DMS53 treated with DMSO at 0.1 percent for 48 hours (cell line): Measurements from ENCODE around the gene TMEM245.
"Not testable (repeated sequence)": the region's sequence is repeated elsewhere in the genome, so short reads cannot be mapped to it uniquely, and the experiment has no call there.

Experiments
- DNase-seq: peaks from one replicate; lab custom pipeline; 2025; ENCODE audit not compliant: unreplicated experiment; lab: John Stamatoyannopoulos, UW

TMEM245 gene

GRCh38 chr9:109002141-109002540, 117.6 kb downstream of the TMEM245 start:
- no peak for DNase-seq

- DNase-seq = no peak
These were observed 118.5 kb downstream of the TMEM245 start for GRCh38 chr9:109001275-109001676.

GRCh38 chr9:108997112-108997511, 122.6 kb downstream of the TMEM245 start:
- no peak for DNase-seq

DNA sequence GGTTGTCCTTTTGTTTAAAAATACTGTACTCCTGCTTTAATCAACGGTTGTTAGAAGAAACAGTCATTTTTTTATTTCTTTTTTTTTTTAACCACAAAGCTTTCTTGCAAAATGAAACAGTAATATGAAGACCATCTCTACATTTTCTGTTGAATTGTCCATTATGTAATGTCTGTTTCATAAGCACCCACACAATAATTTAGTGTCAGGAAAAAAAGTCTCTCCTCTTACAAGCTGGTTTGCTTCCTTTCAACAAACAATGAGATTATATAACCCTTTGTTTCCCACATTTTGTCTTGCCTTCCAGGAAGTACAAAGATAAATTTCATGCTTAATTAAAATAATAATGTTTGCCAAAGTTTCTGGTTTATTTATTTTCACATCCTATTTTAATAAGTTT, 123.1 kb downstream of the TMEM245 start:
- no peak for DNase-seq

DNA sequence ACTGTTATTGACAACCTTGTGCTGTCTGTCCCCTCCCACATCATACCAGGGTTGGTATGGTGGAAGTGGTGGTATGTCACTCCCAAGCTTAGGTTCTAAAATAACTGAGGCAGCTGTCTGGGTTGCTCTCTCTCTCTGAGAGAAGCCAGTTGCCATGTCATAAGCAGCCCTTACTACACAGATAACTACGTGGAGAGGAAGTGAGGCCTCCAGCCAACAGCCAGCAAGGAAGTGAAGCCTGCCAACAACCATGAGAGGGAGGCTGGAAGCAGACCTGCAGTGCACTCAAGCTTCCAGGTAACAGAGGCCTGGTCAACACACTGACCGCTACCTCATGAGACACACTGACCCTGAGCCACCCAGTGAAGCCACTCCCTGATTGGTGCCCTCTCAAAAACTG, 125.1 kb downstream of the TMEM245 start:
- no peak for DNase-seq

- DNase-seq = no peak
These were observed 128.3 kb downstream of the TMEM245 start for GRCh38 chr9:108991479-108991878.

- DNase-seq = no peak
These were observed 135.9 kb downstream of the TMEM245 start for GRCh38 chr9:108983885-108984284.

GRCh38 chr9:108980893-108981292, 138.9 kb downstream of the TMEM245 start:
- DNase-seq = no peak

GRCh38 chr9:108978205-108978604, 141.5 kb downstream of the TMEM245 start:
- no peak for DNase-seq

- no peak for DNase-seq
These were observed 145.9 kb downstream of the TMEM245 start for GRCh38 chr9:108973895-108974294.

- no peak for DNase-seq
These were observed 147.0 kb downstream of the TMEM245 start for GRCh38 chr9:108972626-108973209.

DNA sequence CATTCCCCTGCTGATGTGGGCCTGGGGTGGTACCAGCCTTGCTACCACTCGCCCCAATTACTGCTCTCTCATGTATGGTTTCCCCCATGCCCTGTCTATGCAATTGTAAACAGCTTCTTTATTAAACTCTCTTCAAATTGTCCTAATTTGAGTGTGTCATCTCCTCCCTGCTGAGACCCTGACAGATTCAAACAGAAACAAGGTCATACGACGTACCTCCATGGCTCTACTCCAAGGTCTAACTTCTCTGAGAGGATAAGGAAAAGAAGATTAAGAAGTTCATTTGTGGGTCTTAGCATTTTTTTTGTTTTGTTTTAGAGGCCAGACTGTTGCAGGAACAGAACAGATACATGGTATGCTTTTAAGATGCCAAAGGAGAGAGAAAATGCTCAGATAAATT, 147.6 kb downstream of the TMEM245 start:
- no peak for DNase-seq

GRCh38 chr9:108971392-108971791, 148.4 kb downstream of the TMEM245 start:
- not testable (repeated sequence) for DNase-seq

- no peak for DNase-seq
These were observed 151.8 kb downstream of the TMEM245 start for GRCh38 chr9:108967916-108968315.
